T follicular helper cell (primary cell): ENCODE measurements around the gene NRTN.
"Not testable (repeated sequence)": the region's sequence is repeated elsewhere in the genome, so short reads cannot be mapped to it uniquely, and the experiment has no call there.

Source experiments
- DNase-seq: peaks from one replicate; pipeline ENCODE4 v3.0.0-alpha.2; 2020; ENCODE audit warnings: low read depth

Gene NRTN

GRCh38 chr19:5867201-5868136 is 62.6 kb downstream of the NRTN start:
- no peak for DNase-seq

- DNase-seq, result no peak
These were observed 66.1 kb downstream of the NRTN start for GRCh38 chr19:5870986-5871394.

DNA sequence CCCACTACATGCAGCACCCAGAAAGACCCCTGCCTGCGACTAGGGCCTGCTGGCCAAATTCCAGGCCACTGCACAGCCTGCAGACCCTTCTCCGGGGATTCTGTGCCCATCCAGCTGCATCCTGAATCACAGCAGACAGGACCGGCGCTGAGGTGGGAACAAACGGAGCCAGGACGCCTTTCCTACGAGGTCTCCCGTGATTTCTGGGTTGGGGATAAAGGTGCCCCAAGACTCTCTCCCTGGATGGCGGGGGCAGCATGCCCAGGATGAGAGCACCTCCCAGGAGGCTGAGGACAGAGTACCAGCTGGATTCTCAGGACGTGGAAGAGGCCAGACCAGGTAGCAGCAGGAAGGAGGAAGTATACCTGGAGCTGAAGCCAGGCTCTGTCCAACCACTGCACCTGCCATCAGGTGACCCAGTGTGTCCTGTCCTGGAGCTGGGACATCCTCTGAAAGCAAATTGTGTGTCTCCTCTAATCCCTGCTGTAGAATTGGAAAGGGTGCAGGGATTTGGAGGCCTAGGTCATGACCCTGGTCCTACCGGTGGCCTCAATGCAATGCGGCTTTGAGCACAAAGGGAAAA is 68.8 kb downstream of the NRTN start:
- DNase-seq, result no peak

GRCh38 chr19:5874496-5874895 is 69.6 kb downstream of the NRTN start:
- not testable (repeated sequence) for DNase-seq

DNA sequence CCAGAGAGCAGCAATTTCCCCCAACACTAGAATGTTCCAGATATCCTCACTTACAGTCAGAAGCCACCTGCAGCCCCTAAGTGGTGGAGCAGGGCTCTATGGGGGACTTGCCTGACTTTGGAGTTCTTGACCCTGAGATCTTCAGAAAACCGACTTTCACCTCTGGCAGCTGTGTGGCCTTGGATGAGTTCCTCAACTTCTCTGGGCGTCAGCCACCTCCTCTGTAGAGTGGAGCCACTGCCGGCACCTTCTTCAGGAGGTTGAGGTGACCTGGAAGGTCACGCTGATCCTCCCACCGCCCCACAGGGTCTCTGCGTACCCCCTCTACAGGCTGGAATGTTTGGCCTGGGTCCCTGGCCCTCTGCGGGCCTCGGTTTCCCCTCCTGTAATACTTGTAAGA is 72.6 kb downstream of the NRTN start:
- DNase-seq, result no peak

- no peak for DNase-seq
These were observed 73.0 kb downstream of the NRTN start for GRCh38 chr19:5877882-5878281.
